Activated T-cell treated with anti-CD3 and anti-CD28 coated beads for 4 hours (primary cell): ENCODE results near the gene AGPAT1.
"Not testable (repeated sequence)": the region's sequence is repeated elsewhere in the genome, so short reads cannot be mapped to it uniquely, and the experiment has no call there.

Experiments
- DNase-seq: peaks from one replicate; pipeline ENCODE4 v3.0.0-alpha.2; 2020

The AGPAT1 gene

GRCh38 chr6:32146687-32147086 is 29.2 kb downstream of the AGPAT1 start:
- DNase-seq, result no peak

- no peak for DNase-seq
These were observed 29.6 kb downstream of the AGPAT1 start for GRCh38 chr6:32146287-32146686.

- DNase-seq, result not testable (repeated sequence)
These were observed 31.6 kb downstream of the AGPAT1 start for GRCh38 chr6:32144238-32144637.

- DNase-seq, result no peak
These were observed 35.4 kb downstream of the AGPAT1 start for GRCh38 chr6:32140420-32141046.

GRCh38 chr6:32139590-32139989 is 36.3 kb downstream of the AGPAT1 start:
- DNase-seq, result no peak

- no peak for DNase-seq
These were observed 38.4 kb downstream of the AGPAT1 start for GRCh38 chr6:32137454-32137853.

GRCh38 chr6:32133786-32134185 is 42.1 kb downstream of the AGPAT1 start:
- no peak for DNase-seq

- DNase-seq, result no peak
These were observed 43.8 kb downstream of the AGPAT1 start for GRCh38 chr6:32132110-32132509.

GRCh38 chr6:32131439-32131948 is 44.4 kb downstream of the AGPAT1 start:
- no peak for DNase-seq

GRCh38 chr6:32129297-32130088 is 46.4 kb downstream of the AGPAT1 start:
- DNase-seq, result no peak

- no peak for DNase-seq
These were observed 47.1 kb downstream of the AGPAT1 start for GRCh38 chr6:32128751-32129296.

GRCh38 chr6:32127717-32128592 is 47.9 kb downstream of the AGPAT1 start, which contains the start of gene ATF6B:
ATF6B (minus strand) TSS chr6:32128246; CDS start chr6:32128207, 39 bp downstream.
- DNase-seq, result peak; percentile 94

GRCh38 chr6:32127409-32127716 is 48.5 kb downstream of the AGPAT1 start:
- DNase-seq, result no peak

GRCh38 chr6:32126880-32127279 is 49.0 kb downstream of the AGPAT1 start:
- DNase-seq, result no peak

GRCh38 chr6:32123681-32124080 is 52.2 kb downstream of the AGPAT1 start:
- no peak for DNase-seq

GRCh38 chr6:32120573-32121059 is 55.3 kb downstream of the AGPAT1 start:
- no peak for DNase-seq

GRCh38 chr6:32118782-32119628 is 56.9 kb downstream of the AGPAT1 start:
- DNase-seq, result peak; percentile 41
